Mesodermal cell (in vitro differentiated cells): Measurements from ENCODE around the gene GPAM. TPM values are rescaled to one million over a fixed set of nuclear protein-coding genes. Genes with fewer than 3 reads are reported as not detected.
"Not testable (repeated sequence)": the region's sequence is repeated elsewhere in the genome, so short reads cannot be mapped to it uniquely, and the experiment has no call there.

Experiments
- H3K27ac ChIP-seq: 2 replicates; pipeline ENCODE4 v1.7.0; 2013; ENCODE audit warnings: mild to moderate bottlenecking, low read depth, low read length, moderate library complexity; ENCODE audit not compliant: severe bottlenecking
- H3K36me3 ChIP-seq: 2 replicates; pipeline ENCODE4 v1.7.1; 2013; ENCODE audit warnings: mild to moderate bottlenecking, low read length, moderate library complexity; ENCODE audit not compliant: control insufficient read depth, insufficient read depth
- H3K4me1 ChIP-seq: one replicate; pipeline ENCODE4 v1.7.1; 2013; ENCODE audit warnings: mild to moderate bottlenecking, low read length; ENCODE audit not compliant: insufficient read depth, control insufficient read depth, poor library complexity, severe bottlenecking
- H3K4me3 ChIP-seq: 2 replicates; pipeline ENCODE4 v1.7.0; 2013; ENCODE audit warnings: low read length, control low read depth, mild to moderate bottlenecking; ENCODE audit not compliant: insufficient read depth, poor library complexity, severe bottlenecking; ENCODE audit errors: extremely low read depth
- H3K9me3 ChIP-seq: 2 replicates; pipeline ENCODE4 v1.7.1; 2013; ENCODE audit warnings: mild to moderate bottlenecking, low read length, moderate library complexity; ENCODE audit not compliant: control insufficient read depth
- WGBS, 2 experiments: methylation state at CpG; one replicate each; pipeline ENCODE4 v1.1.5; 2013; ENCODE audit warnings: missing lambda C conversion rate in 2 of 2; ENCODE audit not compliant: insufficient coverage in 2 of 2; 5-methylcytosine and 5-hydroxymethylcytosine counted together
- polyA plus RNA-seq, 2 experiments: library from polyadenylated mRNA; stranded (reverse); fragments of 50-300 nt; gene quantifications; one replicate each; pipeline ENCODE4 v1.2.3, GENCODE V29; 2013

The GPAM gene, protein sequence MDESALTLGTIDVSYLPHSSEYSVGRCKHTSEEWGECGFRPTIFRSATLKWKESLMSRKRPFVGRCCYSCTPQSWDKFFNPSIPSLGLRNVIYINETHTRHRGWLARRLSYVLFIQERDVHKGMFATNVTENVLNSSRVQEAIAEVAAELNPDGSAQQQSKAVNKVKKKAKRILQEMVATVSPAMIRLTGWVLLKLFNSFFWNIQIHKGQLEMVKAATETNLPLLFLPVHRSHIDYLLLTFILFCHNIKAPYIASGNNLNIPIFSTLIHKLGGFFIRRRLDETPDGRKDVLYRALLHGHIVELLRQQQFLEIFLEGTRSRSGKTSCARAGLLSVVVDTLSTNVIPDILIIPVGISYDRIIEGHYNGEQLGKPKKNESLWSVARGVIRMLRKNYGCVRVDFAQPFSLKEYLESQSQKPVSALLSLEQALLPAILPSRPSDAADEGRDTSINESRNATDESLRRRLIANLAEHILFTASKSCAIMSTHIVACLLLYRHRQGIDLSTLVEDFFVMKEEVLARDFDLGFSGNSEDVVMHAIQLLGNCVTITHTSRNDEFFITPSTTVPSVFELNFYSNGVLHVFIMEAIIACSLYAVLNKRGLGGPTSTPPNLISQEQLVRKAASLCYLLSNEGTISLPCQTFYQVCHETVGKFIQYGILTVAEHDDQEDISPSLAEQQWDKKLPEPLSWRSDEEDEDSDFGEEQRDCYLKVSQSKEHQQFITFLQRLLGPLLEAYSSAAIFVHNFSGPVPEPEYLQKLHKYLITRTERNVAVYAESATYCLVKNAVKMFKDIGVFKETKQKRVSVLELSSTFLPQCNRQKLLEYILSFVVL
- polyA plus RNA-seq (2013, experiment 1 of 2), result 5.7 TPM
- 6.2 TPM for polyA plus RNA-seq (2013, experiment 2 of 2)

DNA sequence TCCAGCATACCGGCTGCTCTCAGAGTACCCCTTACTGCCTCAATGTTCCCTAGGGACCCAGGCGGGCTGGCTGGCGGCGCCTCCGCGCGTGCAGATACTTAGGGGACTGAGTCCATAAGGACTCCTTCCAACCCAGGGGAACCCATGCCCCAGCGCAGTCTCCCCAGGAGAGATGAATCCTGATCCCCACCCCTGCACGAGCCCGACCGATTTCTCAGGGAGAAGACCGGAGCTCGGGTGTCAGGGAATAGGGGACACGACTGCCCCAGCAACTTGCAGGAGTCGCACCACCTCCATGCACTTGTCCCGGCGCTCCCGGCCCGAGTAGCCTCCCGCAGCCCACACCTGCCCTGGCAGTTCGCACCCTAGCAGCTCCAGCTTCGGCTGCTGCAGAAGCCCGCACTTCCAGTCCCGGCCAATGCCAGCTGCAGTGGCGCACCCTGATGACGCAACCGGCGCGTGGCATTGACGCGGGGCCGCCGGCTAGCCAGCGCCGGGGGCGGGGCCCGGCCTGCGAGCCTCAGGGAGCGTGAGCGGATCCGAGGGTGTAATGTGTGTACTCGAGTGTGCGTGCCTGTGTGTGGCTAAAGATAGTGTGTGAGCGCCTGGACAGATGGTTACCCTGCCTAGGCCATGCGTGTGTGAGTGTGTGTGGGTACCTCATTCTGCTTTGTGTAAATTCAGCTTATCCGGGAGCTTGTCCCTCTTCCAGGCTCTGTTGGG is at the start of gene GPAM:
GPAM (minus strand) TSS at position 437 of the 723 bp plus-strand sequence. CDS start 1,981 bp downstream, outside the sequence.
- Histone ChIP-seq H3K9me3 (no peaks in the 10 kb centered on the region), H3K36me3 (peaks cover 6% of the 10 kb centered on the region), H3K27ac (peak within 1 kb of the TSS; percentile 73), H3K4me1 (no peaks in the 10 kb centered on the region), H3K4me3 (peak within 1 kb of the TSS; percentile 89)
- WGBS, 2 experiments, result 1% methylated on average over 28 to 40 of the region's 46 CpGs

DNA sequence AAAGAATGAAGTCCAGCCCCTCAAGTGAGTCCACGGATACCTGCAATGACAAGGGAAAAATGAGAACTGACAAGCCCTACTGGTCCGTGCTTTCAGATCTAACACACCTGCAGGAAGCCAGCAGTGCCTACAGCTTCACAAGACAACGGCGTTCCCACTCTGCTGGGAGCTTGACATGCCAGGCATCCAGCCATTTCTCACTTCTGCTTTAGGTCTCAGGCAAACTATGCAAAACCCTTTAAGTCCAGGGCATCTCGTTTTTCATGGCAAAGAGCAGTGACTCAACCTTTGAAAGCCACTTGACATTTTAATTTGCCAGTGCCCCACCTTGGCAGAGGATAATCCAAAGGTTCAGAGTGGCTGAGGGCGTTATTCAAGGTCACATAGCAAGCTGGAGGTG is 49.1 kb upstream of the GPAM start:
- WGBS, 2 experiments, result 77 to 80% methylated on average over 5 to 6 of the region's 6 CpGs
- no peaks in the 10 kb centered on the region for H3K9me3 ChIP-seq
- H3K4me3 ChIP-seq, result no peak overlapping the region
- H3K36me3 ChIP-seq, result no peaks in the 10 kb centered on the region
- H3K27ac ChIP-seq, result no peak overlapping the region
- peaks cover 3% of the 10 kb centered on the region for H3K4me1 ChIP-seq

DNA sequence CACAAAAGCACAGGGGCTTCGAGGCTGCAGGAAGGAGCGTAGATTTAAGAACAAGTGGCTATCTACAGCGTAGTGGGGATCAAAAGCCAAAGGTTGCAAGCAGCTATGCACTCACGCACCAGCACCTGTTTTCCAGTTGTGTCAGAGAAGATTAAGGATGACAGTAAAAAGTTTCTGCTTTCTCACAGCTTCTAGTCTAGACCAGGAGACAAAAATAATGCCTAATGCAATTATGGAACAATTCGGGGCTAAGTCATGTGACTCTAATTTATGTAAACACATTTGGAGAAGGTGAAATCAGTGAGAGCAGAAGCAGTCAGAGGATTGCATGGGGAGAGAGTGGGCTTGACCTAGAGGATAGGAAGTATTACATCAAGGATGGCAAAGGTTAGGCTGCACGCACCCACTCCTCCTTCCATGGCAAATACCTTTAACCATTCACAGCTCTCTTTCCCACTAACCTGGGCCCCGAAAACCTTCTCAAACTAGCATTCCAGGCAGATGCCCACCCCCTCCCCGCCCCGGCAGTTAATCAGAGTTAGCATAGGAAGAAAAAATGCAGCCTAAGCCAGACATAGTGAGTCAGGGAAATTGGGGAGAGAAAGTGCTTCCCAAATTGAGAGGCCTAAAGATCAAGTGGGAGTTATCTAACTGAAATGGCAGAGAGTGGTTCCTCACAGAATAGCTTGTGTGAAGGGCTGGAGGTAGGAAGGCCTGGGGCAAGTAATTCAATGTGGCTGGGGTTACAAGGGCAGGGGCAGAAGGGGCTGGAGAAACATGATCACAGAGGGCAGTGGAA is 48.2 kb upstream of the GPAM start:
- Histone ChIP-seq H3K4me3 (no peak overlapping the region), H3K9me3 (no peaks in the 10 kb centered on the region), H3K4me1 (peaks cover 3% of the 10 kb centered on the region), H3K36me3 (no peaks in the 10 kb centered on the region), H3K27ac (no peak overlapping the region)
- 75 to 81% methylated on average over 6 to 7 of the region's 9 CpGs for WGBS, 2 experiments

DNA sequence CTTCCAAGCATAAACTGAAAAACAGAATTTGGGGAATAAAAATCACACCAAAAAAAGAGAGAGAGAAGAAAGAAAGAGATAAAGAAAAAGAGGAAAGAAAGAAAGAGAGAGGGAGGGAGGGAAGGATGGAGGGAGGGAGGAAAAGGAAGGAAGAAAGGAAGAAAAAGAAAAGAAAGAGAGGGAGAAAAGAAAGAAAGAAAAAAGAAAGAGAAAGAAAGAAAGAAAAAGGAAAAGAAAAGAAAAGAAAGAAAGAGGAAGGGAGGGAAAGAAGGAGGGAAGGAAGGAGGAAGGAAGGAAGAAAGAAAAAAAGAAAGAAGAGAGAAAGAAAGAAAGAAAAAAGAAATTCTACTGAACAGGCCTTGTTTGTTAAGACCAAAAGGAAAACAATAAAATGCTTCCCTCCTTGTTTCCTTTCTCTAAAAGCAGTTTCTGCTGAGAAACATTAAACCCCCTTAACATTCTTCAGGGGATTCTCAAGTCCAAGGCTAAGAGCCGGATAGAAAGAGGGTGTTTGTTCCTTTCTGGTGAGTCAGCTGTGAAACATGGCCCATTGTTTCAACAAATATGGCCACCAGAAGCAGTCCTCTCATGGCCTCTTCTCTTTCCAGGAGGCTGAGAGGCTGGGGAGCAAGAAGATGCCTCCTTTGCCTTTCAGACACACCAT is 46.9 kb upstream of the GPAM start:
- H3K4me3 ChIP-seq, result no peak overlapping the region

DNA sequence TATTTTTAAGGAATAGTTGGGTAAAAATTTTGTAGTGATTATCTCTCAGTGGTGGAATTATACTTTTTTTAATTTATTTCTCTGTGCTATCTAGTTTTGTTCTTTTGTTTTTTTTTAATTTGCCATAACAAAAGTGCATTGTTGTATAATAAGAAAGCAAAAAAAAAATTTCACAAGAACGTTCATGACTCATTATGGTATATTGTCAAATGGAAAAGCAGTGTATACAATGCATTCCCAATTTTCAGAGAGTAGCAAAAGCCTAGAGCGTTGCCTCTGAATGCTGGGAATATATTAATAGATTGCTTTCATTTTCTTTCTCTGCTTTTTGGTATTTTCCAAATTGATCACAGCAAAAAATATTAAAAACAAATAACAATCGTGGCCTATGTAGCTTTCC is 46.3 kb upstream of the GPAM start:
- H3K4me3 ChIP-seq, result no peak overlapping the region
- H3K36me3 ChIP-seq, result no peaks in the 10 kb centered on the region
- WGBS, 2 experiments, result no CpG with 5 or more reads among the region's 3 CpGs
- H3K9me3 ChIP-seq, result no peaks in the 10 kb centered on the region
- H3K27ac ChIP-seq, result no peak overlapping the region
- H3K4me1 ChIP-seq, result peaks cover 3% of the 10 kb centered on the region

More for the DNA sequence above, 46.9 kb upstream of the GPAM start:
- Histone ChIP-seq H3K36me3 (no peaks in the 10 kb centered on the region), H3K4me1 (peaks cover 3% of the 10 kb centered on the region), H3K27ac (peak overlapping the region; percentile 31), H3K9me3 (no peaks in the 10 kb centered on the region)
- no CpG with 5 or more reads among the region's 1 CpG for WGBS, 2 experiments

DNA sequence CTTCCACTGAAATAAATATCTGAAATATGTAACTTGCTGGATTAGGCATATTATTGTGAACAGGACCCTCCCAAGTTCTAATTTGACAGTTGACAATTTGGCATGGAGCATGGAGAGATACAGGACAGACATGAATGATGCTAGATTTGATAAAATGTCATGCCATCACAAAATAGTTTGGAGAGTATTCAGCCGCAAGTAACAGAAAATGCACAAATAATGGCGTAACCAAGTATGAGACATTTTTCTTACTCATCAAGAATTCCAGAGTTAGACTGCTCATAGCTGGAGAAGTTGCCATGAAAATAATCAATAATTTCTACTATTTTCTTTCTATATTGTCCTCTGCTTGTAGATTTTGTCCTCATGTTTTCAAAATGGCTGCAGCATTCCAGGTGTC is 45.5 kb upstream of the GPAM start:
- no peaks in the 10 kb centered on the region for H3K9me3 ChIP-seq
- no peak overlapping the region for H3K27ac ChIP-seq
- WGBS, 2 experiments, result no CpG with 5 or more reads among the region's 2 CpGs
- H3K4me3 ChIP-seq, result no peak overlapping the region
- peaks cover 3% of the 10 kb centered on the region for H3K4me1 ChIP-seq
- H3K36me3 ChIP-seq, result no peaks in the 10 kb centered on the region

DNA sequence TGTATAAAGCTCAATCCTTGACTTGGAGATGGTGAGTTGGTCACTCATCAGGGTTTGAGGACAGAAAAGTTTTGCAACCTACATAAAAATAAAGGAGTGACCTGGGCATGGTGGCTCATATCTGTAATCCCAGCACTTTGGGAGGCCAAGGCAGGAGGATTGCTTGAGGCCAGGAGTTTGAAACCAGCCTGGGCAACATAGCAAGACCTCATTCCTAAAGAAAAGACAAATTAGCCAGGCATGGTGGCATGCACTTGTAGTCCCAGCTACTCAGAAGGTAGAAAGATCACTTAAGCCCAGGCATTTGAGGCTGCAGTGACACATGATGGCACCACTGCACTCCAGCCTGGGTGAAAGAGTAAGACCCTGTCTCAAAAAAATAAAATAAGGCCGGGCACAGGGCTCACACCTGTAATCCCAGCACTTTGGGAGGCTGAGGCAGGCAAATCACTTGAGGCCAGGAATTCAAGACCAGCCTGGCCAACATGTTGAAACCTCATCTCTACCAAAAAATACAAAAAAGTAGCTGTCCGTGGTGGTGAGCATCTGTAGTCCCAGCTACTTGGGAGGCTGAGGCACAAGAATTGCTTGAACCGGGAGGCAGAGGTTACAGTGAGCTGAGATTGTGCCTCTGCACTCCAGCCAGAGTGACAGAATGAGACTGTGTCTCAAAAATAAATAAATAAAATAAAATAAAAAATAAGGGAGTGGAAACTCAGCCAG is 45.0 kb upstream of the GPAM start:
- not testable (repeated sequence) for H3K27ac ChIP-seq
- 91 to 100% methylated on average over 1 to 2 of the region's 3 CpGs for WGBS, 2 experiments

DNA sequence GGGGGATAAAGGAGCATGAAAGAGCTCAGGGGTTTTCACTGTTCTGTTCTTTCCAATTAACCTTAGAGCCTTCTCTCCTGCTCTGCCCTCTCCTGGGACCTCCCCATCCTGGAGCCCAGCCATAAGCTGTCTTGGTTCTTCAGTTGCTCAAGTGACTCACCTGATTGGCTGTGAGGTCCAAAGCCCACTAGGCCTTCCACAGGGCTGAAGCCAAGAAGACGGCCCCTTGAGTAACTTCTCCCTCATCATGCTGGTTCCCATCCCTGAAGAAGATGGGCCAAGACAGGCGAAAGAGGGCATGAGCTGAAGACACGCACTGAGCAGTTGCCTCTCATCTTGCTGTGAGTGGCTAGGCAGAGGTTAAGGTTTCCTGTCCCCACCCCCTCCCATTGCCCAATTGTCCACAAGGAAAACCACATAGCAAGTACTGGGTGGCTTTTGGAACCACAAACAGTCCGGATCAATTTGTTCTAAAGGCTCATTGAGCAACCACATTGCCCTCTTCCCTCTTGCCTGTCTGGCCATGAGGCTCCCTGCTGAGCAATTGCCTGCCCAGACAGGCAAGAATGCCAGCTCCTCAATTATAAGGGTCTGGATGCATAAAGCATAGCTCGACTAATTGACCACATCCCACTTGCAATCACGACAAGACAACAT is 43.9 kb upstream of the GPAM start:
- 80 to 84% methylated on average over 4 to 6 of the region's 6 CpGs for WGBS, 2 experiments
- Histone ChIP-seq H3K36me3 (no peaks in the 10 kb centered on the region), H3K4me3 (no peak overlapping the region), H3K9me3 (no peaks in the 10 kb centered on the region), H3K4me1 (peaks cover 3% of the 10 kb centered on the region), H3K27ac (no peak overlapping the region)

More for the DNA sequence above, 45.0 kb upstream of the GPAM start:
- H3K4me1 ChIP-seq, H3K36me3 ChIP-seq, H3K9me3 ChIP-seq, H3K4me3 ChIP-seq: not testable (repeated sequence)
